Upper lobe of left lung (tissue), 4 donors: ENCODE results near the gene FZD7.

Experiments
- POLR2A ChIP-seq, 4 donors: fragments of 450-650 bp; IDR thresholded peaks; one replicate each; pipeline ENCODE4 v1.5.1; 2016 to 2017; ENCODE audit warnings: antibody characterized with exemption in 4 of 4, mild to moderate bottlenecking in 2 of 4
- POLR2AphosphoS5 ChIP-seq, 2 donors: sonication (generic); formaldehyde crosslinking; IDR thresholded peaks; one replicate each; pipeline ENCODE4 v1.5.1; 2017; ENCODE audit warnings: antibody characterized with exemption in 2 of 2
- TF ChIP-seq, protein P1 (sequence below), 6 experiments: fragments of 450-650 bp in 4 of 6; fragments of 200-600 bp in 2 of 6; sonication (generic) in 2 of 6; IDR thresholded peaks; one replicate each; pipeline ENCODE4 v1.5.1; 2016 to 2019; ENCODE audit warnings: antibody characterized with exemption in 6 of 6

DNA sequence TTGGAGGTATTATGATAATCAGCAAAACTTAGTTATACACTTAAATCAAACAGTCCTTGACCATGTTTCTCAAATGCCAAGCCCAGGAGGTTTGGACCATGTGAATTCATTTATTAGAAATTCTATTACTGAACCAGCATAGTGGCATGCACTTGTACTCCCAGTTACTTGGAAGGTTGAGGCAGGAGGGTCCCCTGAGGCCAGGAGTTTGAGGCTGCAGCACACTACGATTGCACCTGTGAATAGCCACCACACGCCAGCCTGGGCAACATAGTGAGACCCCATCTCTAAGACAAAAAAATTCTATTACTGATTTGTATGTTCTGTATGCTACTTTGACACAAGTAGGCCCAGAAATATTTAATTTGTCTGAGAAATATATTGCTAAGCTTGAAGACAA is 43.6 kb upstream of the FZD7 start:
- TF ChIP-seq, protein P1, sequence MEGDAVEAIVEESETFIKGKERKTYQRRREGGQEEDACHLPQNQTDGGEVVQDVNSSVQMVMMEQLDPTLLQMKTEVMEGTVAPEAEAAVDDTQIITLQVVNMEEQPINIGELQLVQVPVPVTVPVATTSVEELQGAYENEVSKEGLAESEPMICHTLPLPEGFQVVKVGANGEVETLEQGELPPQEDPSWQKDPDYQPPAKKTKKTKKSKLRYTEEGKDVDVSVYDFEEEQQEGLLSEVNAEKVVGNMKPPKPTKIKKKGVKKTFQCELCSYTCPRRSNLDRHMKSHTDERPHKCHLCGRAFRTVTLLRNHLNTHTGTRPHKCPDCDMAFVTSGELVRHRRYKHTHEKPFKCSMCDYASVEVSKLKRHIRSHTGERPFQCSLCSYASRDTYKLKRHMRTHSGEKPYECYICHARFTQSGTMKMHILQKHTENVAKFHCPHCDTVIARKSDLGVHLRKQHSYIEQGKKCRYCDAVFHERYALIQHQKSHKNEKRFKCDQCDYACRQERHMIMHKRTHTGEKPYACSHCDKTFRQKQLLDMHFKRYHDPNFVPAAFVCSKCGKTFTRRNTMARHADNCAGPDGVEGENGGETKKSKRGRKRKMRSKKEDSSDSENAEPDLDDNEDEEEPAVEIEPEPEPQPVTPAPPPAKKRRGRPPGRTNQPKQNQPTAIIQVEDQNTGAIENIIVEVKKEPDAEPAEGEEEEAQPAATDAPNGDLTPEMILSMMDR (IDR thresholded peaks at IDR 0.05) = no peak
- TF ChIP-seq POLR2AphosphoS5 (IDR thresholded peaks at IDR 0.05) (no peak), POLR2A (IDR thresholded peaks at IDR 0.05) (no peak)
